B cell (primary cell): ENCODE results near the gene NLRP11. TPM values are rescaled to one million over a fixed set of nuclear protein-coding genes. Genes with fewer than 3 reads are reported as not detected.

Experiments
- ATAC-seq: fragments of 200-7000 bp; cut with Tn5 transposase; one replicate; pipeline ENCODE4 v1.10.0; 2021; ENCODE audit warnings: low read depth, mild to moderate bottlenecking, moderate number of reproducible peaks, moderate library complexity
- CTCF ChIA-PET: fragments of 350-600 bp; sonication (Branson Sonifier 250); formaldehyde crosslinking; loops from one replicate; lab custom pipeline; 2021; ENCODE audit warnings: antibody characterized with exemption, inconsistent platforms; lab: Charles Lee
- POLR2A ChIA-PET: fragments of 350-600 bp; sonication (Branson Sonifier 250); formaldehyde crosslinking; loops from one replicate; lab custom pipeline; 2021; ENCODE audit warnings: antibody characterized with exemption; lab: Charles Lee
- DNase-seq: peaks from one replicate; pipeline ENCODE4 v3.0.0; 2013
- H2AFZ ChIP-seq: 2 replicates; pipeline ENCODE4 v1.6.1; 2012; ENCODE audit warnings: mild to moderate bottlenecking, low read depth, low read length; ENCODE audit not compliant: insufficient read depth, poor library complexity, severe bottlenecking
- H3K27ac ChIP-seq, 2 donors: 1 replicate in 1 of 2; 2 replicates in 1 of 2; pipeline ENCODE4 v1.5.1; 2012 to 2013; ENCODE audit warnings: low read length in 2 of 2, mild to moderate bottlenecking in 2 of 2, moderate library complexity in 1 of 2
- H3K27me3 ChIP-seq, 4 experiments: fragments of 200-600 bp in 1 of 4; sonication (generic) in 1 of 4; replicated peaks in 1 of 4; 1 replicate in 2 of 4; 2 replicates in 2 of 4; pipeline versions ENCODE4 v1.6.1 to v1.7.0; 2013 to 2016; ENCODE audit warnings: low read length in 3 of 4, mild to moderate bottlenecking in 2 of 4, mixed read lengths in 1 of 4, moderate library complexity in 1 of 4; ENCODE audit not compliant: insufficient read depth in 4 of 4, control insufficient read depth in 3 of 4; ENCODE audit errors: control extremely low read depth in 1 of 4
- H3K36me3 ChIP-seq, 2 experiments: replicated peaks in 1 of 2; 1 replicate in 1 of 2; 2 replicates in 1 of 2; pipeline versions ENCODE4 v1.6.1 to v1.7.1; 2013; ENCODE audit warnings: low read length in 1 of 2; ENCODE audit not compliant: insufficient read depth in 2 of 2, control insufficient read depth in 1 of 2; ENCODE audit errors: control extremely low read depth in 1 of 2, extremely low read depth in 1 of 2
- H3K4me1 ChIP-seq, 2 donors: fragments of 200-600 bp in 1 of 2; sonication (generic) in 1 of 2; 1 replicate in 1 of 2; 2 replicates in 1 of 2; pipeline versions ENCODE4 v1.5.1 to v1.6.1; 2013 to 2017; ENCODE audit warnings: low read length in 2 of 2; ENCODE audit not compliant: control insufficient read depth in 2 of 2, insufficient read depth in 2 of 2
- H3K4me2 ChIP-seq: replicated peaks from 2 replicates; pipeline ENCODE3; 2012; ENCODE audit warnings: mild to moderate bottlenecking, low read depth, low read length; ENCODE audit not compliant: poor library complexity, severe bottlenecking
- H3K4me3 ChIP-seq, 5 experiments: fragments of 200-600 bp in 1 of 5; sonication (generic) in 1 of 5; 1 replicate in 3 of 5; 2 replicates in 2 of 5; pipeline versions ENCODE4 v1.5.1 to v1.7.0; 2011 to 2016; ENCODE audit warnings: low read length in 4 of 5, mild to moderate bottlenecking in 4 of 5, low read depth in 2 of 5, control low read depth in 1 of 5, moderate library complexity in 1 of 5; ENCODE audit not compliant: insufficient read depth in 1 of 5; ENCODE audit errors: control extremely low read depth in 1 of 5, extremely low read depth in 1 of 5
- H3K79me2 ChIP-seq: fragments of 200-600 bp; sonication (generic); one replicate; pipeline ENCODE4 v1.6.0; 2016; ENCODE audit warnings: low read length; ENCODE audit not compliant: control insufficient read depth, insufficient read depth
- H3K9ac ChIP-seq: fragments of 200-600 bp; sonication (generic); 2 replicates; pipeline ENCODE4 v1.6.1; 2017; ENCODE audit warnings: mild to moderate bottlenecking, low read length, moderate library complexity
- H3K9me3 ChIP-seq, 3 donors: one replicate each; pipeline versions ENCODE4 v1.6.1 to v1.7.1; 2013; ENCODE audit warnings: low read length in 2 of 3; ENCODE audit not compliant: control insufficient read depth in 2 of 3, insufficient read depth in 1 of 3; ENCODE audit errors: control extremely low read depth in 1 of 3
- H4K20me1 ChIP-seq: 2 replicates; pipeline ENCODE4 v1.6.0; 2012; ENCODE audit warnings: mild to moderate bottlenecking, low read length; ENCODE audit not compliant: insufficient read depth, control insufficient read depth, poor library complexity, severe bottlenecking
- H3K27ac Mint-ChIP-seq: one replicate; pipeline ENCODE4 v1.8.0; 2021; ENCODE audit warnings: mixed read lengths
- H3K27me3 Mint-ChIP-seq: one replicate; pipeline ENCODE4 v1.8.0; 2021; ENCODE audit warnings: mixed read lengths
- H3K4me1 Mint-ChIP-seq: one replicate; pipeline ENCODE4 v1.8.0; 2021; ENCODE audit warnings: mixed read lengths
- H3K4me3 Mint-ChIP-seq: one replicate; pipeline ENCODE4 v1.8.0; 2021; ENCODE audit warnings: mixed read lengths
- H3K9me3 Mint-ChIP-seq: one replicate; pipeline ENCODE4 v1.8.0; 2022; ENCODE audit warnings: mixed read lengths; ENCODE audit not compliant: insufficient read depth
- EZH2 ChIP-seq: IDR thresholded peaks from 2 replicates; pipeline ENCODE4 v1.6.1; 2012; ENCODE audit warnings: borderline replicate concordance, low read depth, mild to moderate bottlenecking, moderate library complexity, low read length; ENCODE audit not compliant: insufficient read depth, poor library complexity, severe bottlenecking
- WGBS: methylation state at CpG from one replicate; pipeline ENCODE4 v1.1.5; 2013; ENCODE audit warnings: missing lambda C conversion rate; ENCODE audit not compliant: insufficient coverage; 5-methylcytosine and 5-hydroxymethylcytosine counted together
- intact Hi-C: fragments of 100-400 bp; cut with micrococcal nuclease; formaldehyde crosslinking; loops from one replicate; pipeline ENCODE4 v1.10.0; 2022
- polyA plus RNA-seq: library from polyadenylated mRNA; depleted of rRNA; stranded (reverse); fragments of >200 nt; gene quantifications from 2 replicates; pipeline ENCODE4 v1.2.3, GENCODE V29; 2012
- total RNA-seq, 2 donors: library from RNA; stranded (reverse); fragments of 120-200 nt in 1 of 2; gene quantifications; 1 replicate in 1 of 2; 2 replicates in 1 of 2; pipeline versions ENCODE4 v1.2.3 to v1.2.4, GENCODE V29; 2013 to 2022
- TF ChIP-seq, protein P1 (sequence below): fragments of 200-600 bp; IDR thresholded peaks from one replicate; pipeline ENCODE4 v1.8.0; 2022; ENCODE audit warnings: antibody characterized with exemption, mild to moderate bottlenecking

NLRP11 gene
- total and polyA plus RNA-seq, 2 donors (not counting 1 experiment from before 2014, with no cell fraction given) = 0.24 TPM; not detected in 1

DNA sequence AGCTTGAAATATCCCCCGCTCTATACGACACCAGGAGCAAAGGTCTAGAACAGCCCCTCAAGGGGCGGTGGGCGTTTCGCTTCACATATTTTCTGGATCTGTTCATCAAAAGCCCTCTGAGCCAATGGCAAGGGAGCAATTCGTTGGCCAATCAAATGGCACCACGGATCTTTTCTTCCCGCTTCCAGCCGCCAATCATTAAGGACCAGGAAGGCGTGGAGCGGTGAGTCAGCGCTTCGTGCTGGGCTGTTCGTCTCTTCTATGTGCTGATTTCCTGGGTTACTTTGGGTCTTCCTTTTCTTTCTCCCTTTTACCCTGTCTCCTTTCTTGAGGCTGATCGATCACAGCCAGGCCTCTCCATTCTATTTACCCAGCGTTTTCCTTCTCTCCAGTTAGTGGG, 4.5 kb upstream of the NLRP11 start, which contains the start of gene NLRP4:
TSS of gene NLRP4 (plus strand) at position 201 of the 400 bp plus-strand sequence. CDS start 15,541 bp downstream, outside the sequence.
- DNase-seq = no peak
- no peak within 1 kb of the TSS for H3K4me3 Mint-ChIP-seq
- intact Hi-C loops = no loop called here
- no peak for TF ChIP-seq EZH2
- TF ChIP-seq, protein P1, sequence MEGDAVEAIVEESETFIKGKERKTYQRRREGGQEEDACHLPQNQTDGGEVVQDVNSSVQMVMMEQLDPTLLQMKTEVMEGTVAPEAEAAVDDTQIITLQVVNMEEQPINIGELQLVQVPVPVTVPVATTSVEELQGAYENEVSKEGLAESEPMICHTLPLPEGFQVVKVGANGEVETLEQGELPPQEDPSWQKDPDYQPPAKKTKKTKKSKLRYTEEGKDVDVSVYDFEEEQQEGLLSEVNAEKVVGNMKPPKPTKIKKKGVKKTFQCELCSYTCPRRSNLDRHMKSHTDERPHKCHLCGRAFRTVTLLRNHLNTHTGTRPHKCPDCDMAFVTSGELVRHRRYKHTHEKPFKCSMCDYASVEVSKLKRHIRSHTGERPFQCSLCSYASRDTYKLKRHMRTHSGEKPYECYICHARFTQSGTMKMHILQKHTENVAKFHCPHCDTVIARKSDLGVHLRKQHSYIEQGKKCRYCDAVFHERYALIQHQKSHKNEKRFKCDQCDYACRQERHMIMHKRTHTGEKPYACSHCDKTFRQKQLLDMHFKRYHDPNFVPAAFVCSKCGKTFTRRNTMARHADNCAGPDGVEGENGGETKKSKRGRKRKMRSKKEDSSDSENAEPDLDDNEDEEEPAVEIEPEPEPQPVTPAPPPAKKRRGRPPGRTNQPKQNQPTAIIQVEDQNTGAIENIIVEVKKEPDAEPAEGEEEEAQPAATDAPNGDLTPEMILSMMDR = no peak
- Histone ChIP-seq H3K4me1 (no peaks in the 10 kb centered on the region), H3K4me2 (no peak within 1 kb of the TSS), H3K27ac (no peak within 1 kb of the TSS), H3K9me3 (peaks cover 0 to under 1% (median 0%) of the 10 kb centered on the region in 3 donors), H3K4me3 (no peak within 1 kb of the TSS), H2AFZ (no peak within 1 kb of the TSS), H3K27me3 (no peaks in the 10 kb centered on the region), H3K9ac (no peak within 1 kb of the TSS), H4K20me1 (no peaks in the 10 kb centered on the region), H3K79me2 (no peaks in the 10 kb centered on the region), H3K36me3 (no peaks in the 10 kb centered on the region)
- WGBS = 92% methylated on average over 14 of the region's 16 CpGs
- no peak within 1 kb of the TSS for H3K27ac Mint-ChIP-seq
- H3K9me3 Mint-ChIP-seq = no peaks in the 10 kb centered on the region
- no peaks in the 10 kb centered on the region for H3K4me1 Mint-ChIP-seq
- POLR2A ChIA-PET = no interaction called here
- no peak for ATAC-seq
- CTCF ChIA-PET = no interaction called here
- peaks cover 3% of the 10 kb centered on the region for H3K27me3 Mint-ChIP-seq

DNA sequence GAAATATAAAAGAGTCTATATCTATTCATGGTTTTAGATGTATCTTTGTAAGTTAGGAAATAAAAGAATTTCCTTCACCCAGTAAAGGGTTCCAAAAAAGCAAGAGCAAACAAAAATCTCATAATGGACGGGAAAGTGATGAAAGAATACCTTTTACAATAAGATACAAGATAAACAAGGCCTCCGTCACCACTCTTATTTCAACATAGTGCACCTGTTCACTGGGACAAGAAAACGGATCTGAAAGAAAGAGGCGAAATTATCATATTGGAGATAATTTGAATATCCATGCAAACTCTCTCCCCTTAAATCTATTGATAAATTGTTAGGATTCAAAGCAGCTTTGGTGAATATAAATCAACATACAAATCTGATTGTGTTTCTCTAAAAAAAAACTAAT, 877 bp upstream of the NLRP11 start:
- H2AFZ ChIP-seq = no peak overlapping the region
- H3K27me3 ChIP-seq = no peaks in the 10 kb centered on the region
- ATAC-seq = no peak
- Mint-ChIP-seq H3K27ac (no peak overlapping the region), H3K4me3 (no peak overlapping the region), H3K9me3 (no peaks in the 10 kb centered on the region), H3K4me1 (no peaks in the 10 kb centered on the region), H3K27me3 (peaks cover 3% of the 10 kb centered on the region)
- CTCF ChIA-PET = no interaction called here
- no CpG with 5 or more reads among the region's 4 CpGs for WGBS
- POLR2A ChIA-PET = no interaction called here
- no peaks in the 10 kb centered on the region for H3K9me3 ChIP-seq
- H3K4me3 ChIP-seq = no peak overlapping the region
- no peak for DNase-seq
- no peak overlapping the region for H3K4me2 ChIP-seq
- no peaks in the 10 kb centered on the region for H3K36me3 ChIP-seq
- intact Hi-C loops = no loop called here
- TF ChIP-seq, protein P1 = no peak
- no peak for TF ChIP-seq EZH2
- H3K4me1 ChIP-seq = no peaks in the 10 kb centered on the region
- no peak overlapping the region for H3K27ac ChIP-seq
- no peaks in the 10 kb centered on the region for H3K79me2 ChIP-seq
- no peak overlapping the region for H3K9ac ChIP-seq
- no peaks in the 10 kb centered on the region for H4K20me1 ChIP-seq
